Iris pigment epithelial cell (primary cell): ENCODE measurements around the gene BTN2A1.
"Not testable (repeated sequence)": the region's sequence is repeated elsewhere in the genome, so short reads cannot be mapped to it uniquely, and the experiment has no call there.

Experiments
- DNase-seq: peaks from one replicate; pipeline ENCODE4 v3.0.0-alpha.2; 2011; ENCODE audit warnings: low read depth

Gene BTN2A1

GRCh38 chr6:26493258-26493657 lies 35.5 kb downstream of the BTN2A1 start:
- DNase-seq: peak; percentile 37

- no peak for DNase-seq
Measured at GRCh38 chr6:26494117-26494516, 36.4 kb downstream of the BTN2A1 start.

- DNase-seq: no peak
Measured at GRCh38 chr6:26495281-26495680, 37.5 kb downstream of the BTN2A1 start.

GRCh38 chr6:26497610-26498009 lies 39.9 kb downstream of the BTN2A1 start:
- no peak for DNase-seq

GRCh38 chr6:26500102-26500501 lies 42.3 kb downstream of the BTN2A1 start, which contains the start of gene BTN1A1:
Gene BTN1A1, plus strand, starts transcription at chr6:26500303. Its CDS starts 984 bp downstream, at chr6:26501287.
- DNase-seq: no peak

GRCh38 chr6:26501482-26501986 lies 43.8 kb downstream of the BTN2A1 start:
- peak; percentile 12 for DNase-seq

- no peak for DNase-seq
Measured at GRCh38 chr6:26502165-26502564, 44.4 kb downstream of the BTN2A1 start.

GRCh38 chr6:26502626-26503025 lies 44.9 kb downstream of the BTN2A1 start:
- no peak for DNase-seq

GRCh38 chr6:26507658-26508057 lies 49.9 kb downstream of the BTN2A1 start:
- no peak for DNase-seq

- not testable (repeated sequence) for DNase-seq
Measured at GRCh38 chr6:26511033-26511432, 53.3 kb downstream of the BTN2A1 start.

GRCh38 chr6:26514984-26515383 lies 57.2 kb downstream of the BTN2A1 start:
- peak; percentile 67 for DNase-seq

- peak; percentile 31 for DNase-seq
Measured at GRCh38 chr6:26516481-26517427, 59.0 kb downstream of the BTN2A1 start.
